HG03066 (cell line): ENCODE data around the gene INPP1.
A peak's percentile ranks its signal among the peaks of the same experiment; 100 is the strongest.
"Not testable (repeated sequence)": the region's sequence is repeated elsewhere in the genome, so short reads cannot be mapped to it uniquely, and the experiment has no call there.

Source experiments
- ATAC-seq: cut with Tn5 transposase; IDR thresholded peaks from one replicate; pipeline ENCODE4 v1.9.1; 2021; ENCODE audit warnings: low read depth; ENCODE audit not compliant: unreplicated experiment

INPP1 gene

GRCh38 chr2:190343536-190344275, at the start of gene INPP1:
INPP1 (plus strand) TSS chr2:190343589; CDS start chr2:190360103, 16,514 bp downstream.
- ATAC-seq: peak; percentile 56

GRCh38 chr2:190297880-190298279, 45.5 kb upstream of the INPP1 start:
- not testable (repeated sequence) for ATAC-seq

GRCh38 chr2:190301032-190301431, 42.4 kb upstream of the INPP1 start:
- ATAC-seq: no peak

- ATAC-seq: no peak
These were observed 41.3 kb upstream of the INPP1 start for GRCh38 chr2:190302052-190302451.

GRCh38 chr2:190303647-190304046, 39.7 kb upstream of the INPP1 start:
- ATAC-seq: no peak

GRCh38 chr2:190304404-190304803, 39.0 kb upstream of the INPP1 start:
- ATAC-seq: no peak

GRCh38 chr2:190308031-190308430, 35.4 kb upstream of the INPP1 start:
- ATAC-seq: no peak

- no peak for ATAC-seq
These were observed 31.3 kb upstream of the INPP1 start for GRCh38 chr2:190311893-190312634.

- ATAC-seq: not testable (repeated sequence)
These were observed 30.8 kb upstream of the INPP1 start for GRCh38 chr2:190312635-190313025.

GRCh38 chr2:190313880-190314279, 29.5 kb upstream of the INPP1 start:
- ATAC-seq: no peak

GRCh38 chr2:190315273-190315672, 28.1 kb upstream of the INPP1 start:
- no peak for ATAC-seq

GRCh38 chr2:190318514-190318913, 24.9 kb upstream of the INPP1 start:
- ATAC-seq: no peak

GRCh38 chr2:190318931-190319554, 24.3 kb upstream of the INPP1 start:
- peak; percentile 30 for ATAC-seq

- peak; percentile 95 for ATAC-seq
These were observed 23.6 kb upstream of the INPP1 start, which contains the start of gene HIBCH for GRCh38 chr2:190319555-190320498. HIBCH (minus strand) TSS chr2:190319826; CDS start chr2:190319750, 76 bp downstream.

GRCh38 chr2:190320696-190321095, 22.7 kb upstream of the INPP1 start:
- no peak for ATAC-seq

- no peak for ATAC-seq
These were observed 20.0 kb upstream of the INPP1 start for GRCh38 chr2:190323406-190323805.

GRCh38 chr2:190325588-190325987, 17.8 kb upstream of the INPP1 start:
- no peak for ATAC-seq

GRCh38 chr2:190327867-190328572, 15.4 kb upstream of the INPP1 start:
- ATAC-seq: no peak

- no peak for ATAC-seq
These were observed 14.7 kb upstream of the INPP1 start for GRCh38 chr2:190328573-190329147.
